ENCODE measurements around the gene TMEM14B.
A peak's percentile ranks its signal among the peaks of the same experiment; 100 is the strongest.

The TMEM14B gene

DNA sequence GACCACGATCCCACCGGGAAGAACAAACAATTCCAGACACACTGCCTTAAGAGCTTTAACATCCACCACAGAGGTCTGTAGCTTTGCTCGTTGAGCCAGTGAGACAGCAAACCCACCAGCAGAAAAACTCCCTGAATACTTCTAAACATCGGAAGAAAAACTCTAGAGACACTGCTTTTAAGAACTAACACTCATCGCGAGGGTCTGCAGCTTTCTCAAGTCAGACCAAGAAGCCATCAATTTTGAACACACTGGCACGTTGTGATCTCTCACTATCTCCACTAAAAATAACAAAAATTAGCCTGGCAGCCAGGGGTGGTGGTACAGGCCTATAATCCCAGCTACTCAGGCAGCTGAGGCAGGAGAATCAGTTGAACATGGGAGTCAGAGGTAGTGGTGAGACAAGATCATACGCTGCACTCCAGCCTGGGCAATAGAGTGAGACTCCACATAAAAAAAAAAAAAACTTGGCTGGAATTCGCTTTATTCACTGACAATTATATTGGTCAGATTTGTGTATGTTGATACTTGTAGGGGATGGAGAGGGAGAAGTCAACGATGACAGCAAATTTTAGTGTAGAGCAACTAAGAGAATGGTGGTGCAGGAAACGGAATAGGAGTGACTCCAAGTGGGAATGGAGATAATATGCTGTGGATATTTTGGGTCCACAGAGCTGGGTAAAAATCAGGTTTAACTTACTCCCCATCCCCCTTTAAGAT is 25.6 kb upstream of the TMEM14B start:
- in situ Hi-C loops (cut with MboI; ENCODE audit: low pct_unique_long_range_greater_than_20kb, low sequenced_read_pairs, unreplicated experiment), result no loop called here
- TF ChIP-seq, protein P1, sequence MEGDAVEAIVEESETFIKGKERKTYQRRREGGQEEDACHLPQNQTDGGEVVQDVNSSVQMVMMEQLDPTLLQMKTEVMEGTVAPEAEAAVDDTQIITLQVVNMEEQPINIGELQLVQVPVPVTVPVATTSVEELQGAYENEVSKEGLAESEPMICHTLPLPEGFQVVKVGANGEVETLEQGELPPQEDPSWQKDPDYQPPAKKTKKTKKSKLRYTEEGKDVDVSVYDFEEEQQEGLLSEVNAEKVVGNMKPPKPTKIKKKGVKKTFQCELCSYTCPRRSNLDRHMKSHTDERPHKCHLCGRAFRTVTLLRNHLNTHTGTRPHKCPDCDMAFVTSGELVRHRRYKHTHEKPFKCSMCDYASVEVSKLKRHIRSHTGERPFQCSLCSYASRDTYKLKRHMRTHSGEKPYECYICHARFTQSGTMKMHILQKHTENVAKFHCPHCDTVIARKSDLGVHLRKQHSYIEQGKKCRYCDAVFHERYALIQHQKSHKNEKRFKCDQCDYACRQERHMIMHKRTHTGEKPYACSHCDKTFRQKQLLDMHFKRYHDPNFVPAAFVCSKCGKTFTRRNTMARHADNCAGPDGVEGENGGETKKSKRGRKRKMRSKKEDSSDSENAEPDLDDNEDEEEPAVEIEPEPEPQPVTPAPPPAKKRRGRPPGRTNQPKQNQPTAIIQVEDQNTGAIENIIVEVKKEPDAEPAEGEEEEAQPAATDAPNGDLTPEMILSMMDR (IDR thresholded peaks at IDR 0.05; ENCODE audit: extremely low read depth, insufficient read depth, missing control alignments), result no peak
- DNase-seq (ENCODE audit: low spot score), result no peak

- in situ Hi-C loops (cut with MboI; ENCODE audit: low pct_unique_long_range_greater_than_20kb, low sequenced_read_pairs, unreplicated experiment), result no loop called here
- DNase-seq (ENCODE audit: low spot score), result no peak
- TF ChIP-seq, protein P1 (IDR thresholded peaks at IDR 0.05; ENCODE audit: extremely low read depth, insufficient read depth, missing control alignments), result no peak
These were observed 25.1 kb upstream of the TMEM14B start for GRCh38 chr6:10722570-10722819.

- in situ Hi-C loops (cut with MboI; ENCODE audit: low pct_unique_long_range_greater_than_20kb, low sequenced_read_pairs, unreplicated experiment), result no loop called here
- TF ChIP-seq, protein P1 (IDR thresholded peaks at IDR 0.05; ENCODE audit: extremely low read depth, insufficient read depth, missing control alignments), result no peak
- peak; percentile 97 for DNase-seq (ENCODE audit: low spot score)
These were observed 24.6 kb upstream of the TMEM14B start, which contains the start of gene TMEM14C for GRCh38 chr6:10722820-10723566. Gene TMEM14C (plus strand): TSS chr6:10723070. CDS start chr6:10724614, 1,544 bp downstream.

DNA sequence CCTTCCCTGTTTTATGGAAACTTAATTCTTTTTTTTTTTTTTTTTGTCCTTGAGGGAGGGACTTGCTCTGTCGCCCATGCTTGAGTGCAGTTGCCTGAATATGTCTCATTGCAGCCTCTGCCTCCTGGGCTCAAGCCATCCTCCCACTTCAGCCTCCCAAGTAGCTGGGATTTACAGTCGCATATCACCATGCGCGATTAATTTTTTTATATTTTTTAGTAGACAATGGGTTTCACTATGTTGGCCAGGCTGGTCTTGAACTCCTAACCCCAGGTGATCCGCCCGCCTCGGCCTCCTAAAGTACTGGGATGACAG is 24.1 kb upstream of the TMEM14B start:
- in situ Hi-C loops (cut with MboI; ENCODE audit: low pct_unique_long_range_greater_than_20kb, low sequenced_read_pairs, unreplicated experiment), result no loop called here
- TF ChIP-seq, protein P1 (IDR thresholded peaks at IDR 0.05; ENCODE audit: extremely low read depth, insufficient read depth, missing control alignments), result no peak
- no peak for DNase-seq (ENCODE audit: low spot score)

DNA sequence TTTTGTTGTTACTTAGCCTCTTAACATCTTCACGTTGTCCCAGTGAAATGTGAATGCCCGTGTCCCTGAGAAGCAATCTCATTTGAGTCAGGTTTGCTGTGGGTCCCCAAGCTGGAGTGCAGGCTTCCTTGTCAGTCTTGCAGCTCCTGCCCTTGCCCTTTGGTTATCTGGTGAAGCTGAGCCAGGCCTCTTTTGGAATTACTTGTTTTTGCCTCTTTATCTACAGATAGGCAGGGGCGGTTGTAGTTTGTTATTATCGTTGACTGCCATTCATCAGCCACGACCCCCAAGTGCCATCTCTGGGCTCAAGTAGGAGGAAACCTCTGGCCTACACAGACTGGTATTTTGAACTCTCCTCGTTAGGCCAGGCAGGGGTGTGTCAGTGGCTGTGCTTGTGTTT is 22.6 kb upstream of the TMEM14B start:
- in situ Hi-C loops (cut with MboI; ENCODE audit: low pct_unique_long_range_greater_than_20kb, low sequenced_read_pairs, unreplicated experiment), result no loop called here
- DNase-seq (ENCODE audit: low spot score), result no peak
- TF ChIP-seq, protein P1 (IDR thresholded peaks at IDR 0.05; ENCODE audit: extremely low read depth, insufficient read depth, missing control alignments), result no peak

- TF ChIP-seq, protein P1 (IDR thresholded peaks at IDR 0.05; ENCODE audit: extremely low read depth, insufficient read depth, missing control alignments), result no peak
- in situ Hi-C loops (cut with MboI; ENCODE audit: low pct_unique_long_range_greater_than_20kb, low sequenced_read_pairs, unreplicated experiment), result no loop called here
- DNase-seq (ENCODE audit: low spot score), result no peak
These were observed 21.9 kb upstream of the TMEM14B start for GRCh38 chr6:10725716-10726115.
